ENCODE results near the gene SDK2.

- no peak for TF ChIP-seq POLR2A (IDR thresholded peaks at IDR 0.05)
- no peak for TF ChIP-seq CTCF (IDR thresholded peaks at IDR 0.05)
These were observed 122.1 kb downstream of the SDK2 start for GRCh38 chr17:73522107-73522506.
